Activated T-helper 2 cell treated with anti-CD3 and anti-CD28 coated beads, Interferon-gamma antibody, Interleukin-2, Interleukin-4, amounts not matched to agents 10 μg/mL and 5 μg/mL and 100 μg/mL, durations not matched to agents 14 hours and 24 hours and 36 hours (primary cell): Measurements from ENCODE around the gene ZNF488. TPM values are rescaled to one million over a fixed set of nuclear protein-coding genes. Genes with fewer than 3 reads are reported as not detected.
"Not testable (repeated sequence)": the region's sequence is repeated elsewhere in the genome, so short reads cannot be mapped to it uniquely, and the experiment has no call there.

ENCODE experiments used
- DNase-seq: peaks from one replicate; pipeline ENCODE4 v3.0.0; 2021; ENCODE audit warnings: low spot score
- H3K27ac Mint-ChIP-seq: one replicate; pipeline ENCODE4 v1.8.0; 2021; ENCODE audit warnings: mixed read lengths
- H3K27me3 Mint-ChIP-seq: one replicate; pipeline ENCODE4 v1.8.0; 2021; ENCODE audit warnings: low read depth, mixed read lengths
- H3K36me3 Mint-ChIP-seq: one replicate; pipeline ENCODE4 v1.8.0; 2021; ENCODE audit warnings: low read depth, mixed read lengths
- H3K4me1 Mint-ChIP-seq: one replicate; pipeline ENCODE4 v1.8.0; 2021; ENCODE audit warnings: low read depth, mixed read lengths
- H3K4me3 Mint-ChIP-seq: one replicate; pipeline ENCODE4 v1.8.0; 2021; ENCODE audit warnings: low read depth, mild to moderate bottlenecking, moderate library complexity, mixed read lengths
- H3K9me3 Mint-ChIP-seq: one replicate; pipeline ENCODE4 v1.8.0; 2021; ENCODE audit warnings: mixed read lengths
- intact Hi-C: fragments of 100-400 bp; cut with micrococcal nuclease; formaldehyde crosslinking; loops from one replicate; pipeline ENCODE4 v1.15.1; 2023
- total RNA-seq: library from RNA; stranded (reverse); gene quantifications from 2 replicates; pipeline ENCODE4 v1.2.3, GENCODE V29; 2022

Gene ZNF488, protein sequence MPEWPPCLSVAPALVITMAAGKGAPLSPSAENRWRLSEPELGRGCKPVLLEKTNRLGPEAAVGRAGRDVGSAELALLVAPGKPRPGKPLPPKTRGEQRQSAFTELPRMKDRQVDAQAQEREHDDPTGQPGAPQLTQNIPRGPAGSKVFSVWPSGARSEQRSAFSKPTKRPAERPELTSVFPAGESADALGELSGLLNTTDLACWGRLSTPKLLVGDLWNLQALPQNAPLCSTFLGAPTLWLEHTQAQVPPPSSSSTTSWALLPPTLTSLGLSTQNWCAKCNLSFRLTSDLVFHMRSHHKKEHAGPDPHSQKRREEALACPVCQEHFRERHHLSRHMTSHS
- 1.4 and 1.7 TPM in 2 replicates for total RNA-seq

DNA sequence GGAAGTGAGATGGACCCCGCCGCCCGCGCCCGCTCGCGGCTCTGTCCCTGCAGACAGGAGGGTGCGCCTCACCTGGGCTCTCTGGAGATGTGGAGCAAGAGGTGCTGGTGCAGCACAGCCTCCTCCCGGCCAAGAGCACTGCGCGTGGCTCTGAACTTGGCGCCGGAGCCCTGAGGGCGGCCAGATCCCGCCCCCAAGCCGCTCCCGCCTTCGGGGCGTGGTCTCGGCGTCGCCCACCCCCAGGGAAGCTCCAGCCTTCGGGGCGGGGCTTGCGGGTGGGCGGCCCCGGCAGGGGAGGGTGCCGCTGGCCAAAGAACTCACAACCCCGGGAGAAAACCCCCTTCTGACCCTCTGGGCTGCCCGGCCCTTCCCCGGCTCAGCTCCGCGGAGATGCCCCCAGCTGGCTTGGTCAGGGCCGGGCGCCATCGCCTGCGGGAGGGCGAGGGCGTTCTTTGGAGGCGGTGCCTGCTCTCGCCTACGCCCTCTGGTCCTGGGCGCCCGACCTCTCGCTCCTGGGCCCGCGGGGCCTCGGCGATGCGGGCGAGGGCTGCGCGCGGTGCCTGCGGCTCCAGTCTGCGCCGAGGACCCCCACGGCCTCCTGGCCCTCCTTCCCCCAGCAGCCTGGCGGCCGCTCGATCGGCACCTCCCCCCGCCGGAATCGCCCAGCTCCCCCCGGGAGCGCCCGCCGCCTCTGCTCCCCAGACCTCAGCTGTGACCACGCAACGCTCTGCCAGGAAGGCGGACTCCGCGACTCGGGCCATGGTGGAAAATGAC, at the start of gene ZNF488:
Gene ZNF488, minus strand, starts transcription at position 146 of the 774 bp plus-strand sequence. CDS start 15,464 bp downstream, outside the sequence.
- peaks cover 19% of the 10 kb centered on the region for H3K9me3 Mint-ChIP-seq
- peak within 1 kb of the TSS; percentile 89 for H3K4me3 Mint-ChIP-seq
- DNase-seq = peak; percentile 74
- H3K4me1 Mint-ChIP-seq = peaks cover 19% of the 10 kb centered on the region
- H3K27ac Mint-ChIP-seq = peak within 1 kb of the TSS; percentile 60
- intact Hi-C loops = no loop called here
- peaks cover 7% of the 10 kb centered on the region for H3K36me3 Mint-ChIP-seq
- H3K27me3 Mint-ChIP-seq = peaks cover 27% of the 10 kb centered on the region

DNA sequence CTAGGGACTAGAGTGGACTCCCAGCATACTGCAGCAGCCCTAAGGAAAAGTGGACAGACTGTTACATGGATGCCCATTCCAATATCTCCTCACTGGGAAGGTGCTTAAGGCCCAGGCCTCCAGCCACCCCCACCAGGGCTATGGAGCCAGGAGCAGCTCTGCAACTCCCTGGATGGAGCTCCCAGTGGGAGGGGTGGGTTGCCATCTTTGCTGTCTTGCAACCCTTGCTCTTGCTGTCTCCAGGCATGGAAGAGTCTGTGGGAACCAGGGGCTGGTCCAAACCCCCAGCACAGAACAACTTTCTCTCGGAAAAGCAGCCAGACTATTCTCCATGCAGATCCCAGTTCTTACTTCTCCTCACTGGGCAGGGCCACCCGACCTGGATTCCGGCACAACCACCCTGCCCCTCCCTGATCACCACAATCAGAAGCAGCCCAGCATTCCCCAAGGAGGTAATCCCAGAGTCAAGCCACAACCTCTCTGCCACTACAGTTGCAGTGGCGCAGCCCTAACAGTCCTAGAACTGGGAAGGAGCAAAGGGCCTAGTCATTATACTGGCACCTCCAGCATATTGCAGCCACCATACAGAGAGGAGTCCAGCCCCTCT, 41.8 kb upstream of the ZNF488 start:
- Mint-ChIP-seq H3K4me1 (no peaks in the 10 kb centered on the region), H3K27ac (no peak overlapping the region), H3K4me3 (no peak overlapping the region), H3K27me3 (peaks cover 41% of the 10 kb centered on the region), H3K9me3 (no peaks in the 10 kb centered on the region), H3K36me3 (no peaks in the 10 kb centered on the region)
- DNase-seq = peak; percentile 4
- intact Hi-C loops = no loop called here

DNA sequence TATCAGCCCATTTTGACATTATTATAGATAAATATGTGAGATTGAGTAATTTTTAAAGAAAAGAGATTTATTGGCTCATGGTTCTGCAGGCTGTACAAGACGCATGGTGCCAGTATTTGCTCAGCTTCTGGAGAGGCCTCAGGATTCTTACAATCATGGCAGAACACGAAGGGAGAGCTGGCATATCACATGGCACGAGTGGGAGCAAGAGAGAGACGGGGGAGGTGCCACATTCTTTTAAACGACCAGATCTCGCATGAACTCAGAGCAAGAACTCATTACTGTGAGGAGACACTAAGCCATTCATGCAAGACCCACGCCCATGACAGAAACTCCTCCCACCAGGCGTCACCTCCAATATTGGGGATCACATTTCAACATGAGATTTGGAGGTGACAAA, 40.1 kb upstream of the ZNF488 start:
- no peaks in the 10 kb centered on the region for H3K36me3 Mint-ChIP-seq
- intact Hi-C loops = no loop called here
- H3K27ac Mint-ChIP-seq = no peak overlapping the region
- no peaks in the 10 kb centered on the region for H3K9me3 Mint-ChIP-seq
- DNase-seq = no peak
- H3K4me3 Mint-ChIP-seq = no peak overlapping the region
- H3K27me3 Mint-ChIP-seq = peaks cover 24% of the 10 kb centered on the region
- no peaks in the 10 kb centered on the region for H3K4me1 Mint-ChIP-seq

DNA sequence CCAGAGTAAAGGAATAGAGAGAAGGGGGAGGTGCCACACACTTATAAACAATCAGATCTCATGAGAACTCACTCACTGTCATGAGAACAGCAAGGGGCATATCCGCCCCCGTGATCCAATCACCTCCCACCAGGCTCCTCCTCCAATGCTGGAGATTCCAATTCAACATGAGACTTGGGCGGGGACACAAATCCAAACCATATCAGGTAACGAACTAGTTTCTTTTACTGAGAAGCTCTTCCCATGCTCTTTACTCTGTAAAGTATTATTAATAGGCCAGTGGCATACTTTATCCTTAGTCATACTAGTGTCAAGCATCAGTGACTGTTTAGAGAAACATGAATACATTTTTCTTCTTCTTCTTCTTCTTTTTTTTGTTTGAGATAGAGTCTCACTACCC, 39.4 kb upstream of the ZNF488 start:
- Mint-ChIP-seq H3K27ac (no peak overlapping the region), H3K4me3 (no peak overlapping the region), H3K9me3 (no peaks in the 10 kb centered on the region), H3K36me3 (no peaks in the 10 kb centered on the region), H3K4me1 (no peaks in the 10 kb centered on the region), H3K27me3 (peaks cover 17% of the 10 kb centered on the region)
- no peak for DNase-seq
- intact Hi-C loops = no loop called here

DNA sequence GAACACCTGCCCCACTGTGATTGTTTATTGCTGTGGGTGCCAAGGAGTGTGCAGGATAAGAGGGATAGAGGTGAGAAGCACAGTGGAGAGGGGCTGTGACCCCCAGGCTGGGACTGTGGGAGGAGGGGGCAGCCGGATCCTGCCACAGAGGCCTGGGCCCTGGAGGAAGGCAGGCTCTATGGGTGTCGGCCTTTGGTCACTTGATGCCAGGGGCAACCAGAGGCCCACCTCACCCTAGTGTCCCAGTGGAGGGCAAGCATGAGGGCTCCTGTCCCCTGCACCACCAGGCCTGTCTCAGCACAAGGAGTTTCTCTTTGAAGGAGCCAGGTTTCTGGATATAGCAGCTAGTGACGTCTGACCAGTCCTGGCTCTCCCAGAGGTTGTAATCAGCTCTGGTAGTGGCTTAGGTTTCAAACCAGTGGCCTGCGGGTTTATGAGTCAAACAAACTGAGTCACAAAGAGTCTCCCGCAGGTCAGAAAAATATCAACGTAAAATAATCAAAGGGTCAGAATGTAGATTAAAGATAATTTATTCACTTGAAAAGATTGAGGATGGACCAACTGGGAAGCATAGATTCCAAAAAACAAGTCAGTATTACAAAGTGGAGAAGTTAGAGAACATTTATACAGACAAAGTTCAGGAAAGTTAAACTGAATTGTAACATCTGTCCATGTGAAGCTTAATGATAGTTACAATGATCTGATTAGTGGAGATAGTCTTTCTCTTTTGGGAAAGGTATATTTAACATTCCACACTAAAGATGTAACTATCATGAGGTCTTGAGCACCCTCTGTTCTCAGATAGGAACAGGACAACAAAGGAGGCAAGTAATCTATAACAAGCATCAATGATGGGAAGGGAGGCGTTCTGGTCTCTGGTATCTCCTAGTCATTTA, 37.2 kb upstream of the ZNF488 start:
- no peak for DNase-seq
- Mint-ChIP-seq H3K36me3 (no peaks in the 10 kb centered on the region), H3K9me3 (no peaks in the 10 kb centered on the region), H3K27me3 (peaks cover 11% of the 10 kb centered on the region), H3K4me1 (no peaks in the 10 kb centered on the region), H3K27ac (no peak overlapping the region), H3K4me3 (no peak overlapping the region)
- intact Hi-C loops = no loop called here

DNA sequence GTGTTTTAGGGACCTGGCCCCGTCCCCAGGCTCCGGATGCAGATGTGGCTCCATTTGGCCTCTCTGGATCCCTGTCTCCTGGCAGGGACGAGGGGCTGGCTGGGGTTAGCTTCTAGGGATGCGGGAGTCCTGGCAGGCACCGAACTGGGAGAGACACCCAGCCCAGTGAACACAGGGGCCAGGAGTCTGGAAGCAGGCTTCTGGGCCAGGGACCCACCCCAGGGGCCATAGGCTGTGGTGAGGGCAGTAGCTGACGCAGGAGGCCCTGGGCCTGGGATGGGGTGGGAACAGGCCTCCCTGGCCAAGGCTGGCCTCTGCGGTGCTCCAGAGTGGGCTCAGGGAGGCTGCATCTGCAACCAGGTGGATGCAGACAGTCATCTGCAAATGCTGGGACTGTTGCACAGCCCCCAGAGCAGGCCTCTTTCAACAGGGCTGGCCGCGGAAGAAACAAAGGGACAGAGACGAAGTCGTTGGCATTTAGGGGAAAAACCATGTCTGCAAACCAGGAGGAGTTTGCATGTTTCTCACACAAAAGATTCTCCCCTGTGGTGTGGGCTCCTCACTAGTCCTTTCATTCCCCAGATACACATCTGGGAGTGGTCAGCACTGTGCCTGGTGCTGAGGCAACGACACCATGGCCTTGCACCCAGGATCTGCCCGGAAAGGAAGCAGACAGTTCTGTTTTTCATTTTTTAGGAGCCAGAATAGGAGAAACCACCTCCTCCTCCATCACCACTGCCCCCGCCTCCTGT, 36.4 kb upstream of the ZNF488 start:
- Mint-ChIP-seq H3K4me1 (no peaks in the 10 kb centered on the region), H3K4me3 (no peak overlapping the region), H3K36me3 (no peaks in the 10 kb centered on the region), H3K9me3 (no peaks in the 10 kb centered on the region), H3K27ac (no peak overlapping the region), H3K27me3 (peaks cover 11% of the 10 kb centered on the region)
- no peak for DNase-seq
- intact Hi-C loops = no loop called here

DNA sequence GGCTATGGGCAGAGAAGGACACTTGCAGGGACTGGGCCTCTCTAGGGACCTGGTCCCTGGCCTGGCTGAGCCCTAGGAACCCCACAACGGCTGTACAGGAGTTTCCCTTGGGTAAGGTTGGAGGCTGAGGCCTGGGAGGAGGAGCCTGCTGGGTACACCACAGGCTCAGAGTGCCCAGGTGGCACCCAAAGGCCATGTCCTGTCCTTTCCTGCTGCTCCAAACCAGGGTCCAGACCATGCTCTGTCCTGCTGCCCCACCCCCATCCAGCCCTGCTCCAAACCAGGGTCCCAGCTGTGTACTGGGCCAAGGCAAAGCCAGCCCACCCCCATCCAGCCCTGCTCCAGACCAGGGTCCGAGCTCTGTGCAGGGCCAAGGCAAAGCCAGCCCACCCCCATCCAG, 35.3 kb upstream of the ZNF488 start:
- Mint-ChIP-seq H3K4me3 (no peak overlapping the region), H3K36me3 (no peaks in the 10 kb centered on the region), H3K27ac (no peak overlapping the region), H3K27me3 (peaks cover 11% of the 10 kb centered on the region), H3K9me3 (no peaks in the 10 kb centered on the region), H3K4me1 (no peaks in the 10 kb centered on the region)
- no peak for DNase-seq
- intact Hi-C loops = no loop called here

DNA sequence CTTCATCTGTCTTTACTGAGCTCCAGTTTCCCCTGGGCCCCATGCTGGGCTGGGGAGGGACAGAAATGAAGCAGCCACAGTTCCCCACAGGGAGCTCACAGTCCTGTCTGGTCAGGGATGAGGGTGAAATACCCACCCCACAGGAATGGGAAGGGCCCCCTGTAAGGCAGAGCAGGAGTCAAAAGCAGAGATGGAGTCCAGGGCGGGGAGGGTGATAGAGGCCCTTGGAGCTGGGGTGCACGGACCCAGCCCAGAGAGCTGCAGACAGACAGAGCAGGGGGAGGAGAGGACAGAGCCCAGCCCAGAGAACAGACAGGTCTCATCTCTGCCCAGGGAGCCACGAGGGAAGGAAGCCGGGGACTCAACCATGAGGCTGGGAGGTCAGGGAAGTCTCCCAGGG, 34.9 kb upstream of the ZNF488 start:
- Mint-ChIP-seq H3K27ac (no peak overlapping the region), H3K4me3 (no peak overlapping the region)
- intact Hi-C loops = no loop called here

DNA sequence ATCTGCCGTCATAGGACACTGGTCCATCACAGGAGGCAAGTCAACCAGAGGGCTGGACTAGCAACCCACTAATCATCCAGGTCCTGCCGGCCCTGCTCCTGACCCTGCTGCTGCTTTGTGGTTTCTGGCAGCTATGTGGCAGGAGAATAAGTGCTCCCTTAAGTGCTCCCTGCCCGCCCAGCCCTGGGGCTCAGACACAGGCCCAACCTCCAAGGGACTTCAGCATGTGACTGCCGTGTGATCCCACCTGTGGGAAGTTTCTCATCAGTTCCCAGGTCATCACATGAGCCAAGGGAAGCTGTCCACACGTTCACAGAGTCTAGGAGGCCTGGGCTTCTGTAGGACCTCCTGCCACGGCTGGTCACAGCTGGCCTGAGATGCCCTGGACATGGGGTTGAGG, 34.2 kb upstream of the ZNF488 start:
- no peaks in the 10 kb centered on the region for H3K36me3 Mint-ChIP-seq
- peaks cover 9% of the 10 kb centered on the region for H3K27me3 Mint-ChIP-seq
- intact Hi-C loops = no loop called here
- H3K4me1 Mint-ChIP-seq = no peaks in the 10 kb centered on the region
- no peak overlapping the region for H3K4me3 Mint-ChIP-seq
- no peak overlapping the region for H3K27ac Mint-ChIP-seq
- DNase-seq = no peak
- no peaks in the 10 kb centered on the region for H3K9me3 Mint-ChIP-seq

More for the DNA sequence above, 34.9 kb upstream of the ZNF488 start:
- Mint-ChIP-seq H3K36me3 (no peaks in the 10 kb centered on the region), H3K27me3 (peaks cover 9% of the 10 kb centered on the region), H3K9me3 (no peaks in the 10 kb centered on the region), H3K4me1 (no peaks in the 10 kb centered on the region)
- DNase-seq = no peak

DNA sequence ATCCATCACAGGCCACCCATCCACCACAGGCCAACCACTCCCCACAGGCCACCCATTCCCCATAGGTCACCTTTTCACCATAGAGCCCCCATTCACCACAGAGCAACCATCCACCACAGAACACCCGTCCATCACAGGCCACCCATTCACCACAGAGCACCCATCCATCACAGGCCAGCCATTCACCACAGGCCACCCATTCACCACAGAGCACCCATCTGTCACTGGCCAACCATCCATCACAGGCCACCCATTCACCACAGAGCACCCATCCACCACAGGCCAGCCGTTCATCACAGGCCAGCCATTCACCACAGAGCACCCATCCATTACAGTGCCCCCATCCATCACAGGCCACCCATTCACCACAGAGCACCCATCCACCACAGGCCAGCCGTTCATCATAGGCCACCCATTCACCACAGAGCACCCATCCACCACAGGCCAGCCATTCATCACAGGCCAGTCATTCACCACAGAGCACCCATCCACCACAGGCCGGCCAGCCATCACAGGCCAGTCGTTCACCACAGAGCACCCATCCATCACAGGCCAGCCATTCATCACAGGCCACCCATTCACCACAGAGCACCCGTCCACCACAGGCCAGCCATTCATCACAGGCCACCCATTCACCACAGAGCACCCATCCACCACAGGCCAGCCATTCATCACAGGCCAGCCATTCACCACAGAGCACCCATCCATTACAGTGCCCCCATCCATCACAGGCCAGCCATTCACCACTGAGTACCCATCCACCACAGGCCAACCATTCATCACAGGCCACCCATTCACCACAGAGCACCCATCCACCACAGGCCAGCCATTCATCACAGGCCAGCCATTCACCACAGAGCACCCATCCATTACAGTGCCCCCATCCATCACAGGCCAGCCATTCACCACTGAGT, 32.5 kb upstream of the ZNF488 start:
- H3K36me3 Mint-ChIP-seq, H3K27me3 Mint-ChIP-seq, H3K9me3 Mint-ChIP-seq, H3K4me1 Mint-ChIP-seq, DNase-seq, H3K4me3 Mint-ChIP-seq, H3K27ac Mint-ChIP-seq, intact Hi-C loops: not testable (repeated sequence)

DNA sequence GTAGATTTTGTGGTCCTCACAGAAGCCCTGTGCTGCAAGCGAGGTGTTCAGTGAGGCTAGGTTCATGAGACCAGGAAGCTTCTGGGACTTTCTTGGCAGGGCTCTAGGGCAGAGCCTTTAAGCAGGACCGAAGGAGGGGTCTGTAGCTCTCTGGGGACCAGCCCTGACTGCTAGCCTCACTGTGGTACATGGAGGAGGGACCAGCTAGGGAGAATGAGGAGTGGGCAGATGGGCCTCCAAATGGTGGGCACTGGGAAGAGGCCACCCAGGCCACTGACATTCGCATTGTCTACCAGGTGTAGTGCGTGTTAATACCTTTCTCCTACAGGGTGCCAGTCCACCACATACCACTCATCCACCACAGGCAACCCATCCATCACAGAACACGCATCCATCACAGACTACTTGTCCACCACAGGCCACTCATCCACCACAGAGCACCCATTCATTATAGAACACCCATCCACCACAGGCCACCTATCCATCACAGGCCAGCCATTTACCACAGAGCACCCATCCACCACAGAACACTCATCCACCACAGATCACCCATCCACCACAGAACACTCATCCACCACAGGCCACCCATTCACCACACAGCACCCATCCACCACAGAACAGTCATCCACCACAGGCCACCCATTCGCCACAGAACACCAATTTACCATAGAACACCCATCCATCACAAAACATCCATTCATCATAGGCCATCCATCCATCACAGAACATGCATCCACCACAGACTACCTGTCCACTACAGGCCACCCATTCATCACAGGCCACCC, 31.6 kb upstream of the ZNF488 start:
- H3K36me3 Mint-ChIP-seq = no peaks in the 10 kb centered on the region
- no peak overlapping the region for H3K4me3 Mint-ChIP-seq
- intact Hi-C loops = no loop called here
- H3K9me3 Mint-ChIP-seq = no peaks in the 10 kb centered on the region
- peaks cover 2% of the 10 kb centered on the region for H3K27me3 Mint-ChIP-seq
- no peak overlapping the region for H3K27ac Mint-ChIP-seq
- H3K4me1 Mint-ChIP-seq = no peaks in the 10 kb centered on the region
- DNase-seq = no peak
